ENCODE data around the gene TCOF1. TPM values are rescaled to one million over a fixed set of nuclear protein-coding genes. Genes with fewer than 3 reads are reported as not detected.
"Not testable (repeated sequence)": the region's sequence is repeated elsewhere in the genome, so short reads cannot be mapped to it uniquely, and the experiment has no call there.

Gene TCOF1
- total RNA-seq, 2 donors from 2014 or later, result 23.4 to 47.0 TPM

GRCh38 chr5:150422758-150423157 is 65.3 kb downstream of the TCOF1 start:
- ATAC-seq (ENCODE audit: insufficient number of reproducible peaks, low FRiP score, low read depth) (no peak), DNase-seq (ENCODE audit: low spot score) (no peak)
- Histone ChIP-seq H3K9me3 (no peaks in the 10 kb centered on the region), H3K27me3 (replicated peaks; ENCODE audit: insufficient read depth) (no peaks in the 10 kb centered on the region), H3K36me3 (no peaks in the 10 kb centered on the region), H3K27ac (no peak overlapping the region), H3K4me3 (no peak overlapping the region), H3K4me1 (ENCODE audit: control insufficient read depth in 1 of 2, low read depth in 2 of 2) (no peaks in the 10 kb centered on the region)
- TF ChIP-seq CTCF (IDR thresholded peaks at IDR 0.05), result no peak

GRCh38 chr5:150426165-150426564 is 68.7 kb downstream of the TCOF1 start:
- H3K36me3 ChIP-seq; H3K4me1 ChIP-seq (ENCODE audit: control insufficient read depth in 1 of 2, low read depth in 2 of 2); H3K9me3 ChIP-seq; ATAC-seq (ENCODE audit: insufficient number of reproducible peaks, low FRiP score, low read depth); H3K27me3 ChIP-seq (replicated peaks; ENCODE audit: insufficient read depth); H3K27ac ChIP-seq; DNase-seq (ENCODE audit: low spot score); H3K4me3 ChIP-seq: not testable (repeated sequence)

- no peaks in the 10 kb centered on the region for H3K9me3 ChIP-seq
- no peaks in the 10 kb centered on the region for H3K27me3 ChIP-seq (replicated peaks; ENCODE audit: insufficient read depth)
- DNase-seq (ENCODE audit: low spot score) (no peak), ATAC-seq (ENCODE audit: insufficient number of reproducible peaks, low FRiP score, low read depth) (no peak)
- TF ChIP-seq CTCF (IDR thresholded peaks at IDR 0.05), result no peak
- no peak overlapping the region for H3K4me3 ChIP-seq
- H3K27ac ChIP-seq, result no peak overlapping the region
- no peaks in the 10 kb centered on the region for H3K4me1 ChIP-seq (ENCODE audit: control insufficient read depth in 1 of 2, low read depth in 2 of 2)
- H3K36me3 ChIP-seq, result no peaks in the 10 kb centered on the region
Observed at GRCh38 chr5:150428106-150428876, 70.8 kb downstream of the TCOF1 start.

GRCh38 chr5:150428978-150429377 is 71.5 kb downstream of the TCOF1 start:
- H3K9me3 ChIP-seq, result no peaks in the 10 kb centered on the region
- TF ChIP-seq CTCF (IDR thresholded peaks at IDR 0.05), result no peak
- ATAC-seq (ENCODE audit: insufficient number of reproducible peaks, low FRiP score, low read depth) (no peak), DNase-seq (ENCODE audit: low spot score) (no peak)
- no peaks in the 10 kb centered on the region for H3K36me3 ChIP-seq
- H3K4me1 ChIP-seq (ENCODE audit: control insufficient read depth in 1 of 2, low read depth in 2 of 2), result no peaks in the 10 kb centered on the region
- H3K4me3 ChIP-seq, result no peak overlapping the region
- no peaks in the 10 kb centered on the region for H3K27me3 ChIP-seq (replicated peaks; ENCODE audit: insufficient read depth)
- H3K27ac ChIP-seq, result no peak overlapping the region

GRCh38 chr5:150429410-150429873 is 71.9 kb downstream of the TCOF1 start:
- Histone ChIP-seq H3K27ac (no peak overlapping the region), H3K4me1 (ENCODE audit: control insufficient read depth in 1 of 2, low read depth in 2 of 2) (no peaks in the 10 kb centered on the region), H3K4me3 (no peak overlapping the region), H3K36me3 (no peaks in the 10 kb centered on the region), H3K9me3 (no peaks in the 10 kb centered on the region), H3K27me3 (replicated peaks; ENCODE audit: insufficient read depth) (no peaks in the 10 kb centered on the region)
- no peak for TF ChIP-seq CTCF (IDR thresholded peaks at IDR 0.05)
- no peak for ATAC-seq (ENCODE audit: insufficient number of reproducible peaks, low FRiP score, low read depth)
- DNase-seq (ENCODE audit: low spot score), result no peak

GRCh38 chr5:150431048-150431447 is 73.6 kb downstream of the TCOF1 start:
- Histone ChIP-seq H3K27me3 (replicated peaks; ENCODE audit: insufficient read depth) (no peaks in the 10 kb centered on the region), H3K36me3 (no peaks in the 10 kb centered on the region), H3K4me3 (no peak overlapping the region), H3K9me3 (no peaks in the 10 kb centered on the region), H3K4me1 (ENCODE audit: control insufficient read depth in 1 of 2, low read depth in 2 of 2) (no peaks in the 10 kb centered on the region), H3K27ac (no peak overlapping the region)
- ATAC-seq (ENCODE audit: insufficient number of reproducible peaks, low FRiP score, low read depth) (no peak), DNase-seq (ENCODE audit: low spot score) (no peak)
- no peak for TF ChIP-seq CTCF (IDR thresholded peaks at IDR 0.05)

Measured in thoracic aorta (tissue), 2 donors.